GM21423 (cell line): ENCODE measurements around the gene CFAP58.

Experiments used
- ATAC-seq: cut with Tn5 transposase; IDR thresholded peaks from one replicate; pipeline ENCODE4 v1.9.1; 2021; ENCODE audit warnings: mild to moderate bottlenecking, moderate library complexity; ENCODE audit not compliant: unreplicated experiment

Gene CFAP58

GRCh38 chr10:104371753-104372152 is 18.1 kb downstream of the CFAP58 start:
- no peak for ATAC-seq

DNA sequence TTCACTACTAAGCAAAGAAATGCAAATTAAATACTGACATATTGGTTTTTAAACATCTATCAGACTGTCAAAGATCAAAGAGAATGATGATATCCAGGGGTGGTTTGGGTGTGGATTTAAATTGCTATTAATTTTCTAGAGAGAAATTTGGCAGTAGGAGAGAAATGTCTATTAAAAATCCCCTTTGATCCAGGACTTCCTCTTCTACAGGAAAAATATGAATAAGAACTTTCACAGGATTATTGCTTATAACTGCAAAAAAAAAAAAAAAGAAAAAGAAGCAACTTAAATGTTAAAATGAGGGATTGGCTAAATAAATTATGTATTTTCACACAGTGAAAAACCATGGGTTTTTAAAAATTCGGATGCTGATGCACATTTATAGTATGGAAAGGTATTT is 21.0 kb downstream of the CFAP58 start:
- ATAC-seq = no peak

DNA sequence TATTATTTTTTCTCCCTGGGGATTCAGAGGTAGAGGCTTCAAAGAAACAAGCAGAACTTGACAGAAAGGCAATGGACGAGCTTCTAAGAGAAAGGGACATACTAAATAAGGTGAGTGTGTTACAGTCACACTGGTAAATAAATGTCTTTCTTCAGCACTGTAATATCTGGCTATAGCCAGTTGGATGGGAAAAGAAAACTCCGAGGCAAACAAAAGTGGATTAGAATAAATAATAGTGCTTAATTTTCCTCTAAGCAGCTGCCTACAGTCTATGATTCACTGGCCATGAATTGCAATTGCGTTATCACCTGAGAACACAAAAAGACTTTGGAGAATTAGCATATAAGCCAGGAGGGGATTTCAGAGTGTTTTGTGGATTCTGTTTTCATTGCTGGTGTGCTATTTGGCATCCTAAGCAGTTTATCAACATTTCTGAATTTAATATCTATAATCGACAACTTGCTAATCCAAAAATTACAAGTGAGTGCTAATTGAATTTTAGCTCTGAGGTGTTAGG is 23.2 kb downstream of the CFAP58 start:
- ATAC-seq = no peak

GRCh38 chr10:104380336-104380735 is 26.7 kb downstream of the CFAP58 start:
- no peak for ATAC-seq

- peak; percentile 86 for ATAC-seq
Observed at GRCh38 chr10:104387130-104387888, 33.7 kb downstream of the CFAP58 start.

- ATAC-seq = no peak
Observed at GRCh38 chr10:104388830-104389229, 35.2 kb downstream of the CFAP58 start.

GRCh38 chr10:104391150-104391968 is 37.7 kb downstream of the CFAP58 start:
- ATAC-seq = no peak

DNA sequence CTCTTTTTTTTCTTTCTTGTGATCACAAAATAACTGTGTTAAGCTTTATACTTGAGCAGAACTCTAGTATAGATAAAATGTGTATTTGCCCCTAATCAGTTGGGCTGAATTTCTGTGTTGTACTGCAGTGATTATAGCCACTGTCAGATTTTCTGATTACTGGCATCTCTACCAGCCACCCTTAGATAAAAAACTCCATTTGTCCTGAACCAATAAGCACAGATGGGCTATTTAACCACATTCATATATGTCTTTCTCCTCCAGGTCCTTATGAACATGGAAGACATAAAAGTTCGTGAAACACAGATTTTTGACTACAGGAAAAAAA is 38.3 kb downstream of the CFAP58 start:
- no peak for ATAC-seq

- ATAC-seq = no peak
Observed at GRCh38 chr10:104393387-104393786, 39.8 kb downstream of the CFAP58 start.

DNA sequence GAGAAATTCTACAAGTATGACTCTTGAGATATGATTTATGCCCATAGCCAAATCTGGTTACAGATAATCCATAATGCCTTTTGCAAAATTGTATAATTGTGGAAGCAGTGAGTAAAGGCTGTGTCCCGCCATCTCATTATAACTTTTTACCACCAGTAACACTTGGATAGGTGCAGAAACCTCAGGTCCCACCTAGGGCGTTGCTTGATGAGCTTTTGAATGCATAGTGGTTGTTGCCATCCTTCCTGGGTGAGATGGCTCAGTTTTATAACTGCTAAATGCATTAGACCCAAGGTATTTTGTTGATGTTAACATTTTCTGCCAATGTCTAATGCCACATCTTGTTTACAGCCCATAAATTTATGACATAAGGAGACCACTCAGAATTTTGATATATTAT is 42.9 kb downstream of the CFAP58 start:
- ATAC-seq = no peak

GRCh38 chr10:104403636-104404035 is 50.0 kb downstream of the CFAP58 start:
- ATAC-seq = no peak

DNA sequence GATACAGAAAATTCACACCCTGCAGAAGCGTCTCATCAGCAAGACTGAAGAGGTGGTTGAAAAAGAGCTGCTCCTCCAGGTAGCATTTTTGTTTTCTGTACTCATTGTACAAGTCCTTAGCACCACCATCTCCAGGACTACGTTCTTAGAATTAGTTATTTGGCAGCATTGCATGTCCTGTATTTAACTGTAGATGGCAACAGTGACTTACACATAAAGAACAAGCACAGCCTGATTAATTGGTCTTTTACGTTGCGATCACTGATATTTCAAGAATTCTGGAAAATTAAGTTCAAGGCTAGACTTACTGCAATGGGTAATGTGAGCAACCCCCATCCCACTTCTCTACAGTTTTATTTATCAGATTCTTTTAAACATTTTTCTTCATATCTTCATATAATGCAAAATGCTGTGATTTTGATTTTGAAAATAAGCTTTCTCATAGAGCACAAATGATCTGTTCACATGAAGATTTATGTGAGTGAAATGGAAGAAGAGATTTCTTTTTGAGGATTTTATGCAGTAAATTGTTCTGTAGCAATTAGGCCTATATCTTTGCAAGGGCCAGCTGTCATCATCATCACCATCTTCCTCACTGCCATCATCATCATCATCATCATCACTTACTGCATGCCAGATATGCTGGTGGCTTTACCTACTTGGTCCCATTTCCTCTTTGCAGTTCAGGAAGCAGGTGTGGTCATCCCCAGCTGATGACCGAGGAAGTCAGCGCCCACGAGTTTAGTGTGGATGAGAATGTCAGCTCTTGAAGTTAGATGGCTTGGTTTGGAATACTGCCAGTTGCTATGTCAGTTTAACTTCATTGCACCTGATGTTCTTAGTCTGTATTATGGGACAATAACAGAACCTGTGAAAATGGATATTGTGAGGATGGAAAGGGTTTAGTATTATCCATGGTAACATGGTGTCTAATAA is 53.4 kb downstream of the CFAP58 start:
- peak; percentile 55 for ATAC-seq

DNA sequence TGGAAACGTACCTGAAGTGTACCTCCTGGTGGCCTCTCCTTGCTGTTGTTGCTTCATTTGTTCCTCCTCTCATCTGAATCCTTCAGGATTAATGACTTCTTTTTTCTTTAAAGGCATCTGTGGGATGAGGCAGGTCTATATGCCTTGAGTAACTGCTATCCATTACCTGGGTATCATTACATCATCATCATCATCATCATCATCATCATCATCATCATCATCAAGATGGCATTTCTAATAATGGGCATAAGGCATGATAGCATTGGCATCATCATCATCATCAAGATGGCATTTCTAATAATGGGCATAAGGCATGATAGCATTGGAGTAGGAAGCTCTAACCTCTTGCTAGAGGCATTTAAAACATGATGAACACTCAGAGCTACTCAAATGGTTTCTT is 59.9 kb downstream of the CFAP58 start:
- no peak for ATAC-seq

GRCh38 chr10:104415526-104416165 is 62.0 kb downstream of the CFAP58 start:
- ATAC-seq = no peak

GRCh38 chr10:104416851-104417250 is 63.2 kb downstream of the CFAP58 start:
- ATAC-seq = no peak

DNA sequence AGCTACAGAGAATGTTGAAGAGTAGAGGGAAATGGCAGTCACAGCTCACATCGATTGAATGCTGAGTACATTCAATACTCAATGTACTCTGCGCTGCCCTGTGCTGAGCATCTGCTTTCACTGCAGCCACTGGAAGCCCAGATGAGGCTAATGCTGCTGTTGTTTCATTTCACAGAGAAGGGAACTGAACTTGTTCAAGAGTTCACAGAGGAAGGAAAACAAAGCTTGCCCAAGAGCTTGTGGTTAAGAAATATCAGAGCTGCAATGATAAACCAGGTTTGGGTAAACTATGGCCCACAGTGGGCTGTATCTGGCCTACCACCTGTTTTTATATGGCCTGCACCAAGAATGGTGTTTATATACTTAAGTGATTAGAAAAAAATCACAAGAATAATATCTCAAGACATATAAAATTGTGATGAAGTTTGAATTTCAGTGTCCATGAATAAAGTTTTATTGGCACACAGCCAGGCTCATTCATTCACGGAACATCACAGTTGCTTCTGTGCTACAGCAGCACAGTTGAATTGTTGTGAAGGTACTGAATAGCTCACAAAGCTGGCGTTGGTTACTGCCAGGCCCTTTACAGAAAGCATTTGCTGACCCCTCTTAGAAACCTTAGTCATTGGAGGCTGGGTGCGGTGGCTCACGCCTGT is 64.1 kb downstream of the CFAP58 start:
- no peak for ATAC-seq

- peak; percentile 89 for ATAC-seq
Observed at GRCh38 chr10:104424719-104425118, 71.1 kb downstream of the CFAP58 start.

DNA sequence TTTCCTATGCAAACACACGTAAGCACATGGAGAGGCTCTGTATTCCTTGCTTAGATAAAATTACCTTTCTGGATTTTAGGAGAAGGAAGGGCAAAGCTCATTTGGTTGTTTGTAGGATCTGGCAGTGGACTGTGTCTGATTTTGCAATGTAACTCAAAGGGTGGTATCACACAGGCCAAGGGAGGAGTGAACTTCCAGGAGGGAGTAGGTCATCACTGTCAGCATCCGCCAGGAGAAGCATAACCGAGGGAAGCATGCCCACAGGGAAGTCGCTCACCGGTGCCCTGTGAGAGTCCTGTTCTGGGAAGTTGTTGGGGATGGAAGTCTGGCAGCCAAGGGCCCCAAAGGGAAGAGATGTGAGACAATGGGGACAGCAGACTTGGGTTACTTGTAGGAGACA is 74.4 kb downstream of the CFAP58 start:
- ATAC-seq = no peak

DNA sequence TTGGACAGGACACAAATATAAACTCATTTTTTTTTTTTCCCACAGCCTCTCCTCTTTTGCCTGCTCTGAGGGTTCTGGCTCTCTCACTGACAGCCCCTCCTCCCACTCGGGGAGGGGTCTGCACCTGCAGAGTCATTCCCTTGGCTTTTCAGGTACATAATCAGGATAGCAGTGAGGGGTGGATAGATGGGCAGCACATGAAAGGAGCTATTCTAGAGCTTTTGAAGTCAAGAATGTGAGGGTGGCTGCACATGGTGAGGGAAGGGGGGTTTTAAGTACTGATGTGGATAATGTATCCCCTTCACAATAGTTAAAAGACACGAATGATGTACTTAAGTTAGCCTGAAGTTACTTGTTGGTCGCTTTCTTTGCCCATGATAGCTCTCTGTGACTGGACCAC is 76.2 kb downstream of the CFAP58 start:
- ATAC-seq = no peak

DNA sequence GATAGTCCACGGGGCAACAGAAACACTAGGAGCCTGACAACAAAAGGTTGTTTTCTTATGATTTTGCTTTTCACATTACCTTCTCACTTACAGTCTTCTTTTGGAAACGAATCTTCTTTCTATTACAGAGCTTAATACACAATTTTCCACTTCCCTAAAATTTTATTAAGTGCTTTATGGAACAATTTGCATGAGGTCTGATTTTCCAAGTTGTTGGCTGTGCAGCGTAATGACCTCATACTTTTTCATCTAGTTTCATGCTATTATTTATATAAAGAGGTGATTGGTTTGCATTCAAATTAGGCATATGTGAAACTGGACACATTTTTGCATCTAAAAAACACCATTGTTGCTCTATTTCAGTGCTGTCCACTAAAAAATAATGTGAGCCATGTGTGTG is 76.7 kb downstream of the CFAP58 start:
- no peak for ATAC-seq
